Subcutaneous abdominal adipose tissue (tissue), 5 donors: ENCODE data around the gene MCFD2.

Experiments
- H3K27ac ChIP-seq: one replicate; pipeline ENCODE4 v1.7.0; 2013; ENCODE audit warnings: low read depth, mild to moderate bottlenecking, inconsistent platforms, low read length, moderate library complexity
- H3K27me3 ChIP-seq, 5 donors: one replicate each; pipeline ENCODE4 v1.7.0; 2013; ENCODE audit warnings: low read length in 5 of 5, inconsistent platforms in 1 of 5; ENCODE audit not compliant: control insufficient read depth in 5 of 5, insufficient read depth in 4 of 5
- H3K36me3 ChIP-seq, 5 donors: one replicate each; pipeline ENCODE4 v1.7.0; 2013; ENCODE audit warnings: low read length in 5 of 5; ENCODE audit not compliant: control insufficient read depth in 5 of 5, insufficient read depth in 5 of 5
- H3K4me1 ChIP-seq, 5 donors: one replicate each; pipeline ENCODE4 v1.7.0; 2013; ENCODE audit warnings: low read length in 5 of 5, mild to moderate bottlenecking in 3 of 5, moderate library complexity in 1 of 5; ENCODE audit not compliant: control insufficient read depth in 5 of 5, insufficient read depth in 5 of 5
- H3K4me3 ChIP-seq, 5 donors: one replicate each; pipeline ENCODE4 v1.7.0; 2013; ENCODE audit warnings: low read length in 5 of 5, low read depth in 1 of 5
- H3K9ac ChIP-seq, 5 donors: one replicate each; pipeline ENCODE4 v1.7.0; 2013; ENCODE audit warnings: low read length in 5 of 5, mild to moderate bottlenecking in 4 of 5, moderate library complexity in 3 of 5
- H3K9me3 ChIP-seq, 5 donors: one replicate each; pipeline ENCODE4 v1.7.0; 2013; ENCODE audit warnings: low read length in 5 of 5; ENCODE audit not compliant: control insufficient read depth in 5 of 5
- donor health status: healthy.
- donor health status: healthy.
- donor health status: healthy.
- donor health status: healthy.
- donor health status: healthy.

The MCFD2 gene

DNA sequence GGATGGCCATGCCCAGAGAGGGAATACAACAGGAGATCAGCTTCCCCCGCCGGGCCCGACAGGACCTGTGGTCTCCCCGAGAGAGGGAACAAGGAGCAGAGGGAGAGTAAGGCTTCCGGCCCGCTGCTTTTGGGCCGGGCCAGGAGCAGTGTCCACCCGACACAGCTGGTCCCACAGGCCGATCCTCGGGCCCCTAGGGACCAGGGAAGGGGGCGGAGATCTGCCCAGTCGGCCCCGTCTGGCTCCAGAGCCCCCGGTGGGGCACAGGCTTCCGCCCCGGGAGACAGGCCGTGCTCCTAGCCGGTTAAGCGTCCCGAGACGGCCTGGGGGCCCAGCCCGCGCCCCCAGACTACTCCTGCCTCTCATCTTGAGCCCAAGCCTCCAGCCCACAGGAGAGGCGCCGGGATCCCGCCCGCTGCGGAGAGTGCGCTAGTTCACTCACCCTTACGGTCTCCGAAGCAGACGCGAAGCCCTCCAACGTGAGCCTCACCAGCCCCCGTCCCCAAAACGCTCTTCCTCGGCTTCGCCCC, at the start of gene MCFD2:
MCFD2 (minus strand) TSS at position 526 of the 530 bp plus-strand sequence. CDS start 6,635 bp downstream, outside the sequence.
- no peaks in the 10 kb centered on the region for H3K9me3 ChIP-seq
- peak within 1 kb of the TSS; percentile 89 to 99 (median 93) for H3K4me3 ChIP-seq
- H3K9ac ChIP-seq = peak within 1 kb of the TSS; percentile 43 to 98 (median 97)
- peaks cover 0 to 10% (median 5%) of the 10 kb centered on the region in 5 donors for H3K36me3 ChIP-seq
- H3K27ac ChIP-seq = peak within 1 kb of the TSS; percentile 74
- H3K27me3 ChIP-seq = no peaks in the 10 kb centered on the region
- peaks cover 4 to 33% (median 27%) of the 10 kb centered on the region in 5 donors for H3K4me1 ChIP-seq

DNA sequence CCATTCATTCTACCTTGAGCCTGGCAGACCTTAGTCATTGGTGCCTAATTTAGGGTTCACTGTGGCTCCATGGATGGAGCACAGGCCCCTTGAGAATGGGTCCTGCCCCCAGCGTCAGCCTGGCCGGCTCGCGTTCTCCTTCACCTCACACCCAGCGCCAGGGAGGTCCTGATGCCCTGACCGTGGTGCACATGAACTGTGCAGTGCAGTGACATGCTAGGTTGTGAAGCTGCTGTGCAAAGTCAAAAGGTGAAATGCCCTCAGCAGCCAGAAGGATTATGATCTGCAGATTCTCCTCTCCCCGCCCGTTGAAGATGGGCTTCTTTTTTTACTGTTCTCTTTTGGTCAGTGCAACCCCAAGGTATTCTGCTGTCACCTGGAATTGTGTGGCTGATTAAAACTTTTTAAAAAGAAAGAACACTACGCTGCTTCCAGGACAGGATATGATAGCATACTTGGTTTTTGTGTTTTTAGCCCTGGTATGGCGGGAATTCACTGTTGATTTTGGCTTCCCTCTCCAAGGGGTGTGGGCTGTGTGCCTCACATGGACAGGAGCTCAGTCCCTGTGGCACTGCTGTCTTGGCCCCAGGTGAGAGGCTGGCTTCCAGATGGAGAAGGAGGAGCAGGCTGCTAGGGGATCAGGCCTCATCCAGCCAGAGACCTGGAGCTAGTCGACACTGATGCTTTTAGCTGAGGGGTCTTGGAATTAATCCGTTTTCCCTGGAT, 49.4 kb upstream of the MCFD2 start:
- Histone ChIP-seq H3K4me1 (peaks cover 6 to 52% (median 26%) of the 10 kb centered on the region in 5 donors), H3K4me3 (no peak overlapping the region), H3K27me3 (no peaks in the 10 kb centered on the region), H3K36me3 (peaks cover 0 to 27% (median 17%) of the 10 kb centered on the region in 5 donors), H3K27ac (peak overlapping the region; percentile 54), H3K9ac (no peak overlapping the region), H3K9me3 (no peaks in the 10 kb centered on the region)

DNA sequence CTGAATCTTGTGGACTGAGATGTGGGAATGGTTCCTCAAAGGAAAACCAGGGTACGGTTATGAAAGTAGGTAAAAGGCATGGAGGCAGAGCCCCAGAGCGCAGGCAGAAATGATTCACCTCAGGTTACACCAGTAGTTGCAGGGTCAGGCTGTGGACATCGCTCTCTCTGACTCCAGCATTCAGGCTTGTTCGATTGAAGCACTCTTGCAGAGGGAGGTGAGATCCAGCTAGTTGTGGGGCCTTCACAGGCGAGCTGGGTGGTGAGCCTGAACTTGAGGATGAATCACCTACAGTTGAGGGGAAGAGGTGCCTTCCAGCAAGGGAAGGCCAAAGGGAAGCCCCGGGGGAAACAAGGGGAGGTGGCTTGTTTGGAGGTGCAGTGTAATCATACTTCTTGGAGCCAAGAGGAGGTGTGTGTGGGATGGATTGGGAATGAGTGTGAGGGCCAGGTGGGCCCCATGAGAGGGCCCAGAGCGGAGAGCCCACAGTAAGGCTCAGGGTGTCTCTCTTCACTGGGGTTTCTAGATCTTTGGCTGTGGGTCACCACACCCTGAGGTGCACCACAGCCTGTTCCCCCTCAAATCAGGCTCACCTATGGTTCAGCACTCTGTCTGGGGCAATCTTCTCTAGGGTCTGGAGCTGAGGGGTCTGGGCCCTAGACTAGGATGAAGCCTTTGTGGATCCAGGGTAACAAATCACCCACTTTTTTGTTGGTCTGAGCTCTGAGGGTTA, 48.5 kb upstream of the MCFD2 start:
- Histone ChIP-seq H3K36me3 (peaks cover 0 to 35% (median 26%) of the 10 kb centered on the region in 5 donors), H3K27me3 (no peaks in the 10 kb centered on the region), H3K9me3 (no peaks in the 10 kb centered on the region), H3K4me1 (peaks cover 5 to 46% (median 21%) of the 10 kb centered on the region in 5 donors), H3K4me3 (no peak overlapping the region), H3K27ac (peak overlapping the region; percentile 63), H3K9ac (no peak overlapping the region)

DNA sequence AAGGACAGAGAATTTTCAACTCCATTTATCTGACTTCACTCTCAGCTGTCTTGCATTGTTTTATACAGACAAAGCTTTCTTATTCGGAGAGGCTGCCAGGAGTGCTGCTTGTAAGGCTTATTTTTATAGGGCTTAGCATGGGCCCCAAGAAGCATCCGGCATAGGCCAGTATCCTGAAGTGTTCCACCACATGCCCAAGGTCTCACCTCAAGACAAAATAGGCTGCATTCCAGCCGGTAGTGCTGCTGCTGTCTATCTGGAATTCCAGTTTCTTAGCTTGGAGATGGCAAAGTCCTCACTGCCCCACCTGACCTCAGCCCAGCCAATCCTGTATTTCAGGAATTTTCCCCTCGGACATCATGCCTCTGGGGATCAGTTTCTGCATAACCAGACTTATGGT, 47.6 kb upstream of the MCFD2 start:
- Histone ChIP-seq H3K9ac (no peak overlapping the region), H3K27ac (peak overlapping the region; percentile 63), H3K36me3 (peaks cover 0 to 44% (median 35%) of the 10 kb centered on the region in 5 donors), H3K9me3 (no peaks in the 10 kb centered on the region), H3K27me3 (no peaks in the 10 kb centered on the region), H3K4me3 (no peak overlapping the region), H3K4me1 (peaks cover 2 to 42% (median 16%) of the 10 kb centered on the region in 5 donors)

DNA sequence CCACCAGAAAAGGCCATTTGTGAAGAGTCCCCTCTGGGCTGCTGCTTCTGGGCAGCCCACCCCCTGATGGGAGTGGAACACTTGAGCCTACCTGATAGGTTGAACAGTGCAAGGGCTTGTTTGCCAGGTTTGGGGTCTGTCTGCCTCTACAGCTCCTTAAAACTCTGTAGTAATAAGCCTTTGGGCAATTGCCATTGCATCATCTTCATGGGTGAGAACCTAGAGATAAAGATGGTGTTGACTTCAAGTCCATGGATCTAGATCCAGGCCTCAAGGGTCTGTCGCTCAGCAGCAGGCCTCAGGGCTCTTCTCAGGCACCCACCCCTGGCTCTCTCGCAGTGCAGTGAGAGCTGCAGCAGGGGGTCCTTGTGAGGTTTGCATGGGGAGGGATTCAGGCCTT, 47.1 kb upstream of the MCFD2 start:
- peaks cover 0 to 49% (median 40%) of the 10 kb centered on the region in 5 donors for H3K36me3 ChIP-seq
- peaks cover 0 to 37% (median 12%) of the 10 kb centered on the region in 5 donors for H3K4me1 ChIP-seq
- no peaks in the 10 kb centered on the region for H3K27me3 ChIP-seq
- no peak overlapping the region for H3K9ac ChIP-seq
- H3K27ac ChIP-seq = peak overlapping the region; percentile 63
- H3K9me3 ChIP-seq = no peaks in the 10 kb centered on the region
- H3K4me3 ChIP-seq = no peak overlapping the region

DNA sequence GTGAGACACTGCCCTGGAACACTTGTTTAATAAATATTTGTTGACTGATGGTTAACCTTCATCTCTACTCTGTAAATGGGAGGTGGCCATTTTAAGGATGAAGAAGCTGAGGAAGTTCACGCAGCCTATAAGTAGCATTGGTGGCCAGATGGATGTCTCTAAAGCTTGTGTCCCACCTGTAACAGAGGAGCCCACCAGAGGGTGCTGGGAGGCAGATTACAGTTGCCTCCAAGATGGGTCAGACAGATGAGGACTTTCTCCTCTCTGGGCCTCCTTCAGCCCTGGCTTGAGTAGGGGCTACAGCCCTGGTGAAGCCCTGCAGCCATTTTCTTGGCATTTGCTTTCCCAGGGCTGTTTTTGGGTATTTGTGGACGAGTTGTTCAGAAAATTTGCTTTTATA, 45.0 kb upstream of the MCFD2 start:
- Histone ChIP-seq H3K4me1 (peaks cover under 1 to 41% (median 15%) of the 10 kb centered on the region in 5 donors), H3K27me3 (no peaks in the 10 kb centered on the region), H3K9ac (no peak overlapping the region), H3K27ac (no peak overlapping the region), H3K36me3 (peaks cover 0 to 67% (median 55%) of the 10 kb centered on the region in 5 donors), H3K9me3 (no peaks in the 10 kb centered on the region), H3K4me3 (no peak overlapping the region)

DNA sequence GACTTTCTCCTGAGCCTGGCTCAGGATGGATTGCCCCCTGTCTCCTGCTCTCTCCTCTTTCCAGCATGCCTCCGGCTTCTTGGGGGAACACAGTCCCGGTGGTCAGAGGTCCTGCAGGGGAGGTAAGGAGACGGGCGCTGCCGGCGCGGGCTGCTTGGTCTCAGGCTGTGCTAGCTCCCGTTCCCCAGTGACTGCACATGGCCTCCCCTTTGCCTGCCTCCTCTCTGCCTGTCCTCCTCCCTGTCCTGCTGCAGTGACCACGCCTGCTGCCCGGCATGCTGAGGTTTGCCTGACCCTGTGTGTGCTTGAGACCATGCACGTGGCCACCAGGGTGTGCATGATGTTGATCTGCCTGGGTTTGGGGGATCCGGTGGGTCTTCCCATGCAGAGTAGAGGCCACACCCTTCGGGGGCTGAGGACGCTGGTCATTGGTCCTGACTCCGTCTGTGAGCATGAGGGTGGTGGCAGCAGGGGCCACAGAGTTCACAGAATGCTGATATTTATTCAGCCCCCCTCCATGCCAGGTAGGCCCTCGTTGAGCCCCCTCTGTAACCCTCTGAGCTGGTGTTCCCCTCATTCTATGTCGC, 42.9 kb upstream of the MCFD2 start:
- Histone ChIP-seq H3K27ac (no peak overlapping the region), H3K4me3 (no peak overlapping the region), H3K9me3 (no peaks in the 10 kb centered on the region), H3K4me1 (peaks cover 5 to 32% (median 21%) of the 10 kb centered on the region in 5 donors), H3K9ac (no peak overlapping the region), H3K36me3 (peaks cover 0 to 70% (median 61%) of the 10 kb centered on the region in 5 donors), H3K27me3 (no peaks in the 10 kb centered on the region)

DNA sequence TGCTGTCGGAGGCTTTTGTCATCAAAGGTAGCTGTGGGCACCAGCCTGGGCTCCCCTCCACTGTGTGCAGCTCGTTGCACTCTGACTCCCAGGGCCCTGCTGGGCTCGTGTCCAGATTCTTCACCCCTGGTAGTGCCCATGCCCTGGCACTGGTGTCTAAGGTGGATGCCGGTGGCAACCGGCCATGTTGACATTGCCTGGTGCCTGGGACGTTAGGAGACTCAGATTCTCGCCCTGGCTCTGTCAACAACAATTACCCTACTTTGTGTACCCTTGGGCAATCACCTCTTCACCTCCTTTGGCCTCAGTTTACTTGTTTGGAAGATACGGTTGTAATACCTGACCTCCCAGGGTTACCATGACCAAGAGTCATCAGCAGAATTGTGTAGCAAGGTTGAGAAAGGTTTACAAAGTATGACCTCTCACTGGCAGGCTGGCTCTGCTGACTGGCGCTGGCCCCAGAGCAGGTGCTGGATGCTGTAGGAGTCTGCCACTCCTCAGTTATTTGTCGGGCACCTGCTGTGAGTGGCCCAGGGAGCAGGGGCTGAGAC, 41.5 kb upstream of the MCFD2 start:
- Histone ChIP-seq H3K36me3 (peaks cover 0 to 70% (median 60%) of the 10 kb centered on the region in 5 donors), H3K4me1 (peaks cover 5 to 21% (median 20%) of the 10 kb centered on the region in 5 donors), H3K27ac (peak overlapping the region; percentile 70), H3K9me3 (no peaks in the 10 kb centered on the region), H3K27me3 (no peaks in the 10 kb centered on the region), H3K9ac (no peak overlapping the region), H3K4me3 (no peak overlapping the region)

DNA sequence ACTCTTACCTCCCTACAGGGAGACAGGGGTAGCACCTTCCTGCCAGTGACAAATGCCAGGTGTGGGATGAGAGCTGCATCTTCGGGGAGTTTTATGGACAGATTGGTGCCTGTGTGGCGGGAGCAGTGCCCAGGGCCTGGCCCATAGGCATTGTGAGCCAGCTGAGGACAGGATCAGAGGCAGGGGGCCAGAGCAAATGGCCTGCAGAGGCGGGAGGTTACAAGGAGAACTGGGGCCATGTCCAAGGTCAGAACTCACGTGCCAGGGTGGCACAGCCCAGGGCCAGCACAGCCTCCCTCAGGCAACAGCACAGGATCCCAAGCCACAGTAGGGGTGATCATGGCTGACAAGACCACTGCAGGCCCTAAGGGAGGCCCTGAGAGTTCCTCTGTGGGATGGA, 40.2 kb upstream of the MCFD2 start:
- peak overlapping the region; percentile 70 for H3K27ac ChIP-seq
- peak overlapping the region in 4 of 5 donors; percentile 32 to 80 (median 42) for H3K9ac ChIP-seq
- peaks cover 3 to 75% (median 62%) of the 10 kb centered on the region in 5 donors for H3K36me3 ChIP-seq
- H3K27me3 ChIP-seq = no peaks in the 10 kb centered on the region
- H3K9me3 ChIP-seq = no peaks in the 10 kb centered on the region
- peak overlapping the region in 1 of 5 donors; percentile 19 for H3K4me3 ChIP-seq
- H3K4me1 ChIP-seq = peaks cover 5 to 29% (median 26%) of the 10 kb centered on the region in 5 donors
